Caco-2 (cell line): Measurements from ENCODE around the gene ENHO. TPM values are rescaled to one million over a fixed set of nuclear protein-coding genes. Genes with fewer than 3 reads are reported as not detected.

Experiments
- BruUV-seq: library from RNA; stranded (reverse); fragments of 400-500 nt; replicated peaks from 2 replicates; lab custom pipeline; 2021; lab: Mats Ljungman, UMichigan
- CTCF ChIA-PET: fragments of 300-600 bp; sonication (Branson Sonifier 250); formaldehyde crosslinking; loops from one replicate; lab custom pipeline; 2022; ENCODE audit warnings: antibody characterized with exemption; lab: Charles Lee
- POLR2A ChIA-PET: fragments of 300-600 bp; sonication (Branson Sonifier 250); formaldehyde crosslinking; loops from one replicate; lab custom pipeline; 2022; ENCODE audit warnings: antibody characterized with exemption; lab: Charles Lee
- DNase-seq, 2 experiments: peaks; one replicate each; pipeline versions ENCODE4 v3.0.0 to v3.0.0-alpha.2; 2020 to 2022
- H3K27me3 ChIP-seq: replicated peaks from 2 replicates; pipeline ENCODE4 v1.6.0; 2011; ENCODE audit warnings: low read length; ENCODE audit not compliant: control insufficient read depth, insufficient read depth
- H3K36me3 ChIP-seq: 2 replicates; pipeline ENCODE4 v1.5.1; 2011; ENCODE audit warnings: low read length; ENCODE audit not compliant: control insufficient read depth, insufficient read depth
- H3K4me1 ChIP-seq: fragments of 250-450 bp; sonication (Bioruptor Pico); 2 replicates; pipeline ENCODE4 v1.5.1; 2020; ENCODE audit warnings: mild to moderate bottlenecking
- H3K4me3 ChIP-seq: 2 replicates; pipeline ENCODE4 v1.5.1; 2011; ENCODE audit warnings: low read depth, mild to moderate bottlenecking, control low read depth, low read length
- H3K9me3 ChIP-seq: fragments of 250-450 bp; sonication (Bioruptor Pico); 2 replicates; pipeline ENCODE4 v1.5.1; 2020; ENCODE audit warnings: mild to moderate bottlenecking, moderate library complexity
- H3K27ac Mint-ChIP-seq: one replicate; pipeline ENCODE4 v1.8.0; 2022; ENCODE audit warnings: mixed read lengths; ENCODE audit not compliant: unreplicated experiment
- H3K27me3 Mint-ChIP-seq: one replicate; pipeline ENCODE4 v1.8.0; 2022; ENCODE audit warnings: mixed read lengths; ENCODE audit not compliant: insufficient read depth, unreplicated experiment
- H3K36me3 Mint-ChIP-seq: one replicate; pipeline ENCODE4 v1.8.0; 2022; ENCODE audit warnings: mild to moderate bottlenecking, mixed read lengths; ENCODE audit not compliant: insufficient read depth, unreplicated experiment
- H3K4me1 Mint-ChIP-seq: one replicate; pipeline ENCODE4 v1.8.0; 2022; ENCODE audit warnings: low read depth, mixed read lengths; ENCODE audit not compliant: unreplicated experiment
- H3K4me3 Mint-ChIP-seq: one replicate; pipeline ENCODE4 v1.8.0; 2022; ENCODE audit warnings: mild to moderate bottlenecking, moderate library complexity, mixed read lengths; ENCODE audit not compliant: unreplicated experiment
- H3K9me3 Mint-ChIP-seq: one replicate; pipeline ENCODE4 v1.8.0; 2022; ENCODE audit warnings: mixed read lengths; ENCODE audit not compliant: unreplicated experiment
- CTCF ChIP-seq, 2 experiments: fragments of 200-600 bp in 1 of 2; IDR thresholded peaks; 1 replicate in 1 of 2; 2 replicates in 1 of 2; pipeline versions ENCODE4 v1.5.1 to v1.8.0; 2011 to 2022; ENCODE audit warnings: antibody characterized with exemption in 1 of 2, control low read depth in 1 of 2, inconsistent platforms in 1 of 2, low read depth in 1 of 2, low read length in 1 of 2, mild to moderate bottlenecking in 1 of 2, moderate library complexity in 1 of 2; ENCODE audit not compliant: insufficient read depth in 1 of 2, severe bottlenecking in 1 of 2, unreplicated experiment in 1 of 2
- intact Hi-C: fragments of 100-400 bp; cut with micrococcal nuclease; formaldehyde crosslinking; loops from one replicate; pipeline ENCODE4 v1.10.0; 2022; ENCODE audit not compliant: unreplicated experiment
- total RNA-seq: library from RNA; stranded (reverse); gene quantifications from 2 replicates; pipeline ENCODE4 v1.2.3, GENCODE V29; 2022

Gene ENHO
- total RNA-seq, 1 experiment from 2014 or later: 2.1 TPM

DNA sequence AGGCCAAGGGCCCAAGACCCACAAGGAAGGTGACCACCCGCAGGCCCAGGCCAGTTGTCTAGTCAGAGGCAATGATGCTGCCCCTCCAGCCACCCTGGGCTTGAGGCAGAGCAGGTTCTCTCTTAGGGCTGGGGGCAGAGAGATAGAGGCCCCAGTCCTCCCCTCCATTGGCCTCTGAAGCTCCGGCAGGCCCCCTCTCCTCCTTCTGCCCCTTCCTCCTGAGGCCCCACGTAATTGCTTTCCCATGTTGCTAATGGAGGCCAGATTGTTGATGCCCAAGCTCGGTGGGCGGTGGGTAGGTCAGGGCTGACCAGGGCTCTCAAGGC lies 26.6 kb upstream of the ENHO start:
- POLR2A ChIA-PET: no interaction called here
- Mint-ChIP-seq H3K27me3 (peaks cover 13% of the 10 kb centered on the region), H3K36me3 (no peaks in the 10 kb centered on the region), H3K27ac (no peak overlapping the region), H3K9me3 (no peaks in the 10 kb centered on the region), H3K4me3 (no peak overlapping the region), H3K4me1 (no peaks in the 10 kb centered on the region)
- DNase-seq: no peak
- H3K36me3 ChIP-seq: no peaks in the 10 kb centered on the region
- H3K4me3 ChIP-seq: no peak overlapping the region
- intact Hi-C loops: loop anchor here (5.0 kb wide), 1 partner anchor 47 kb away; no protein-coding TSS in a partner anchor
- no TSS peak for BruUV-seq
- CTCF ChIA-PET: interaction anchor here (0.5 to 1.0 kb wide), 2 partner anchors 12 to 43 kb away, joined by 3 to 6 read pairs; no protein-coding TSS in a partner anchor
- H3K27me3 ChIP-seq: no peaks in the 10 kb centered on the region
- H3K4me1 ChIP-seq: no peaks in the 10 kb centered on the region
- TF ChIP-seq CTCF (IDR thresholded peaks at IDR 0.05; ENCODE audit: insufficient read depth in 1 of 2, low read depth in 1 of 2, low read length in 1 of 2, severe bottlenecking in 1 of 2, unreplicated experiment in 1 of 2): no peak
- no peaks in the 10 kb centered on the region for H3K9me3 ChIP-seq

DNA sequence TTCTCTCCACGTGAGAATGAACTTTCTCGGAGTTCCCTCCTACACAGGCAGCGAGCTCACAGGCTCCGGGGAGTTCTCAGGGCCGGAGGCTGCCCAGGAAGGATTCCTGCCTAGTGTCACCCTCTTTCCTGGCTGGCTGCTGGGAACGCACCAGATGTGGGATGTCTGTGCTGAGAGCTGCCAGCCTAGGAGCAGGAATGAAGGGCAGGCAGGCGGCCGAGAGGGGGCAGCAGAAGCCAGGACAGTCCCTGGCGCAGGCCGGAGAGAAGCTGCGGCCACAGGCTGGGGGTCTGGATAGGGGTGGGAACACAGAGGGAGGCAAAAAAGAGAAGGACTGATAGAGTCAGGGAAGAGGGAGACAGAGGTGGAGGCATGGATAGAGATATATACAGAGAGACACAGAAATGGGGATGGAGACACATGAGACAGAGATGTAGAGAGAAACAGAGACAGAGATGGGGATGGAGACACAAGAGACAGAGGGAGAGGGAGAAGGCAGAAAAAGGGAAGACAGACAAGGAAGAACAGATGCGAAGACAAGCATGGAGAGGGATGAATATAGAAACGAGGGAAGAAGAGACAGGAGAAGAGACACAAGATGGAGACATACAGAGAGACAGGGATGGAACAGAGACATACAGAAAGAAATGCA lies 25.3 kb upstream of the ENHO start:
- Mint-ChIP-seq H3K9me3 (no peaks in the 10 kb centered on the region), H3K36me3 (no peaks in the 10 kb centered on the region), H3K27me3 (peaks cover 13% of the 10 kb centered on the region), H3K4me3 (no peak overlapping the region), H3K4me1 (no peaks in the 10 kb centered on the region), H3K27ac (no peak overlapping the region)
- H3K9me3 ChIP-seq: no peaks in the 10 kb centered on the region
- no peaks in the 10 kb centered on the region for H3K4me1 ChIP-seq
- ChIA-PET CTCF (interaction anchor here (0.7 to 2.6 kb wide), 8 partner anchors 35 to 144 kb away, joined by 3 to 34 read pairs (median 5); partner anchors contain the start of gene CNTFR), POLR2A (no interaction called here)
- intact Hi-C loops: loop anchor here (1.0 to 5.0 kb wide), 5 partner anchors 43 to 143 kb away; no protein-coding TSS in a partner anchor
- H3K4me3 ChIP-seq: no peak overlapping the region
- TF ChIP-seq CTCF (IDR thresholded peaks at IDR 0.05; ENCODE audit: insufficient read depth in 1 of 2, low read depth in 1 of 2, low read length in 1 of 2, severe bottlenecking in 1 of 2, unreplicated experiment in 1 of 2): peak; percentile 72 to 86
- no peaks in the 10 kb centered on the region for H3K36me3 ChIP-seq
- no TSS peak for BruUV-seq
- H3K27me3 ChIP-seq: no peaks in the 10 kb centered on the region
- DNase-seq: peak; percentile 60 to 73

DNA sequence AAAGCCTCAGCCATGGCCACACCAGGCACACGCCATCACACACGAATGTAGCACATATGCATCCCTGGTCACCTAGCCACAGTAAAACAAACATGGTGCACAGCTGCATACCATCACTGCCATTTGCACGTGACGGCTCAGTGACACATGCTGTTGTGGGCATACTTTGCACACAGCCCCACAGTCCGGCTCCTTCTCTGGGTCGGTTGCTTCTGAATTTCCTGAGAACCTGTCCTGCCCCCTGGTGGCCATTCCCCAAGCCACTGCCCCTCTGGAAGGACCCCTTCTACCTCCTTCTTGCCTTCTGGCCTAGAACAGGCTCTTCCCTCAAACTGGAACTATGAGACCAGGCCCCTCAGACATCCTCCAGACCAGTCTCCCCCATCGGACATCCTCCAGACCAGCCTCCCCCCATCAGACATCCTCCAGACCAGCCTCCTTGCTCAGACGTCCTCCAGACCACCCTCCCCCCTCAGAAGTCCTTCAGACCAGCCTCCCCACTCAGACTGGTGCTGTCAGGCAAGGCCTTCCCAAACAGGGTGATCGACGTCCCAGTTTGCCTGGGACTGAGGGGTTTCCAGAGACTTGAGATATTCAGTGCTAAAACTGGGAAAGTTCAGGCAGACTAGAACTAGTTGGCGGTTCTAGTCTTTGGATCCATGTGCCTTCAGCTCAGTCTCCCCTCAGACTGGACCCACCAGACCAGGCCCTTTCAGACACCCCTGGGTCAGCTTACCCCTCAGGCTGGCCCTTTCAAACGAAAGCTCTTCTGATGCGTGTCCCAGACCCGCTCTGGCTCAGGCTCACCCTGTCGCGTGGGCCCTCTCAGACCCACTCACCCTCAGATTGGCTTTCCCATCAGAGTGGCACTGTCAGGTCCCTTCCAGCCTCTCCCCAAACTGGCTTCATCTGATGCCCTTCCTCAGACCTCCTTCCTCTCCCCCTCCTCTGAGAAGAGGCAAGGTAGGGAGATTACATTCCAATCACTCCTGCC lies 24.3 kb upstream of the ENHO start:
- Mint-ChIP-seq H3K9me3 (no peaks in the 10 kb centered on the region), H3K4me3 (no peak overlapping the region), H3K27me3 (peaks cover 13% of the 10 kb centered on the region), H3K27ac (no peak overlapping the region), H3K36me3 (no peaks in the 10 kb centered on the region), H3K4me1 (no peaks in the 10 kb centered on the region)
- H3K4me1 ChIP-seq: no peaks in the 10 kb centered on the region
- no peaks in the 10 kb centered on the region for H3K9me3 ChIP-seq
- no peaks in the 10 kb centered on the region for H3K36me3 ChIP-seq
- no peak overlapping the region for H3K4me3 ChIP-seq
- no peaks in the 10 kb centered on the region for H3K27me3 ChIP-seq
- intact Hi-C loops: loop anchor here (1.0 to 5.0 kb wide), 3 partner anchors 45 to 142 kb away; no protein-coding TSS in a partner anchor
- ChIA-PET CTCF (interaction anchor here (0.9 to 2.6 kb wide), 8 partner anchors 34 to 143 kb away, joined by 3 to 34 read pairs (median 6); no protein-coding TSS in a partner anchor), POLR2A (no interaction called here)
- peak; percentile 61 to 67 for DNase-seq
- peak; percentile 58 to 60 for TF ChIP-seq CTCF (IDR thresholded peaks at IDR 0.05; ENCODE audit: insufficient read depth in 1 of 2, low read depth in 1 of 2, low read length in 1 of 2, severe bottlenecking in 1 of 2, unreplicated experiment in 1 of 2)
- no TSS peak for BruUV-seq
